Astrocyte (in vitro differentiated cells and primary cell): ENCODE data around the gene SH3BP5L. TPM values are rescaled to one million over a fixed set of nuclear protein-coding genes. Genes with fewer than 3 reads are reported as not detected.

ENCODE experiments used
- DNase-seq: peaks from one replicate; pipeline ENCODE4 v3.0.0-alpha.2; 2010; ENCODE audit warnings: low read depth
- FAIRE-seq: peaks from 2 replicates; lab custom pipeline; 2011; peaks lifted over from hg19 to GRCh38; lab: Jason Lieb, UNC
- H2AFZ ChIP-seq: 2 replicates; pipeline ENCODE4 v1.6.0; 2012; ENCODE audit warnings: low read depth, low read length, inconsistent platforms
- H3K27ac ChIP-seq: 2 replicates; pipeline ENCODE4 v1.5.1; 2011; ENCODE audit warnings: low read depth, low read length, inconsistent platforms
- H3K27me3 ChIP-seq: 2 replicates; pipeline ENCODE4 v1.6.0; 2011; ENCODE audit warnings: low read length, inconsistent platforms; ENCODE audit not compliant: insufficient read depth
- H3K36me3 ChIP-seq: 2 replicates; pipeline ENCODE4 v1.5.1; 2011; ENCODE audit warnings: low read length, inconsistent platforms; ENCODE audit not compliant: insufficient read depth
- H3K4me1 ChIP-seq: 2 replicates; pipeline ENCODE4 v1.5.1; 2011; ENCODE audit warnings: low read length, inconsistent platforms; ENCODE audit not compliant: insufficient read depth
- H3K4me2 ChIP-seq: 2 replicates; pipeline ENCODE4 v1.6.0; 2012; ENCODE audit warnings: low read length, inconsistent platforms
- H3K4me3 ChIP-seq: 2 replicates; pipeline ENCODE4 v1.5.1; 2011; ENCODE audit warnings: low read depth, mild to moderate bottlenecking, low read length, inconsistent platforms; ENCODE audit not compliant: insufficient read depth
- H3K79me2 ChIP-seq: 2 replicates; pipeline ENCODE4 v1.6.0; 2012; ENCODE audit warnings: mild to moderate bottlenecking, low read length, inconsistent platforms; ENCODE audit not compliant: insufficient read depth
- H3K9ac ChIP-seq: 2 replicates; pipeline ENCODE4 v1.6.0; 2012; ENCODE audit warnings: mild to moderate bottlenecking, low read length, inconsistent platforms
- H3K9me3 ChIP-seq: 2 replicates; pipeline ENCODE4 v1.5.1; 2012; ENCODE audit warnings: low read depth, mild to moderate bottlenecking, low read length, inconsistent platforms; ENCODE audit not compliant: insufficient read depth
- H4K20me1 ChIP-seq: 2 replicates; pipeline ENCODE4 v1.6.0; 2012; ENCODE audit warnings: low read length, inconsistent platforms; ENCODE audit not compliant: insufficient read depth
- H3K27ac Mint-ChIP-seq: one replicate; pipeline ENCODE4 v1.8.0; 2021; ENCODE audit warnings: mild to moderate bottlenecking, mixed read lengths; ENCODE audit not compliant: unreplicated experiment
- H3K27me3 Mint-ChIP-seq: one replicate; pipeline ENCODE4 v1.8.0; 2021; ENCODE audit warnings: low read depth, mixed read lengths; ENCODE audit not compliant: unreplicated experiment
- H3K36me3 Mint-ChIP-seq: one replicate; pipeline ENCODE4 v1.8.0; 2021; ENCODE audit warnings: low read depth, mixed read lengths; ENCODE audit not compliant: unreplicated experiment
- H3K4me1 Mint-ChIP-seq: one replicate; pipeline ENCODE4 v1.8.0; 2021; ENCODE audit warnings: low read depth, mixed read lengths; ENCODE audit not compliant: unreplicated experiment
- H3K4me3 Mint-ChIP-seq: one replicate; pipeline ENCODE4 v1.8.0; 2021; ENCODE audit warnings: mild to moderate bottlenecking, moderate library complexity, mixed read lengths; ENCODE audit not compliant: unreplicated experiment
- H3K9me3 Mint-ChIP-seq: one replicate; pipeline ENCODE4 v1.8.0; 2021; ENCODE audit warnings: mild to moderate bottlenecking, mixed read lengths; ENCODE audit not compliant: unreplicated experiment
- EZH2 ChIP-seq: IDR thresholded peaks from 2 replicates; pipeline ENCODE4 v1.6.1; 2012; ENCODE audit warnings: mild to moderate bottlenecking, low read length, inconsistent platforms; ENCODE audit not compliant: insufficient read depth
- total RNA-seq: library from RNA; stranded (reverse); gene quantifications from 2 replicates; pipeline ENCODE4 v1.2.1, GENCODE V29; 2021
- TF ChIP-seq, protein P1 (sequence below): IDR thresholded peaks from 2 replicates; pipeline ENCODE4 v1.5.1; 2011; ENCODE audit warnings: low read depth, mild to moderate bottlenecking, inconsistent platforms, low read length, moderate library complexity; ENCODE audit not compliant: insufficient read depth

SH3BP5L gene
- total RNA-seq, 1 donor from 2014 or later: 37.7 TPM

DNA sequence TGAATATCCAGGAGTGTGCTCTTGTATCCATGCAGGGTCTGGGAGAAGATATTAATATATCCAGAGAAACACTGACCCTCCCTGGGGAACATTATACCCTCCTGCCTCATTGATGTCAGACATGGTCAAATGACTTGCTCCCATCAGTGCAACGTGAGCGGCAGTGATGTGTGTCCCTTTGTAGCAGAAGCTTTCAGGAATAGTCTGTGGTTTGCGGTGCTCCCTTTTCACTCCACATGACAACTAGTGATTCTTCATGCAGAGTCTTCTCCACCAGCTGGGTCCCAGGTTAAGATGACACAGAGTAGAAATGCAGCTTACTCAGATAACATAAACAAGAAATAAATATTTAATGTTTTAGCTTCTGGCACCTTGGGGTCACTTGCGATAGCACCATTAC is 38.3 kb downstream of the SH3BP5L start:
- H3K9me3 Mint-ChIP-seq: peaks cover 8% of the 10 kb centered on the region
- H3K9ac ChIP-seq: no peak overlapping the region
- H3K4me1 Mint-ChIP-seq: no peaks in the 10 kb centered on the region
- no peaks in the 10 kb centered on the region for H3K36me3 ChIP-seq
- H3K4me3 Mint-ChIP-seq: no peak overlapping the region
- H3K27ac Mint-ChIP-seq: no peak overlapping the region
- H3K4me2 ChIP-seq: no peak overlapping the region
- H4K20me1 ChIP-seq: no peaks in the 10 kb centered on the region
- H3K27me3 Mint-ChIP-seq: peaks cover 3% of the 10 kb centered on the region
- no peaks in the 10 kb centered on the region for H3K9me3 ChIP-seq
- no peak overlapping the region for H3K4me3 ChIP-seq
- no peak for FAIRE-seq
- no peak overlapping the region for H3K27ac ChIP-seq
- no peak overlapping the region for H2AFZ ChIP-seq
- no peak for DNase-seq
- no peaks in the 10 kb centered on the region for H3K36me3 Mint-ChIP-seq
- no peaks in the 10 kb centered on the region for H3K4me1 ChIP-seq
- no peaks in the 10 kb centered on the region for H3K79me2 ChIP-seq
- no peak for TF ChIP-seq EZH2
- TF ChIP-seq, protein P1, sequence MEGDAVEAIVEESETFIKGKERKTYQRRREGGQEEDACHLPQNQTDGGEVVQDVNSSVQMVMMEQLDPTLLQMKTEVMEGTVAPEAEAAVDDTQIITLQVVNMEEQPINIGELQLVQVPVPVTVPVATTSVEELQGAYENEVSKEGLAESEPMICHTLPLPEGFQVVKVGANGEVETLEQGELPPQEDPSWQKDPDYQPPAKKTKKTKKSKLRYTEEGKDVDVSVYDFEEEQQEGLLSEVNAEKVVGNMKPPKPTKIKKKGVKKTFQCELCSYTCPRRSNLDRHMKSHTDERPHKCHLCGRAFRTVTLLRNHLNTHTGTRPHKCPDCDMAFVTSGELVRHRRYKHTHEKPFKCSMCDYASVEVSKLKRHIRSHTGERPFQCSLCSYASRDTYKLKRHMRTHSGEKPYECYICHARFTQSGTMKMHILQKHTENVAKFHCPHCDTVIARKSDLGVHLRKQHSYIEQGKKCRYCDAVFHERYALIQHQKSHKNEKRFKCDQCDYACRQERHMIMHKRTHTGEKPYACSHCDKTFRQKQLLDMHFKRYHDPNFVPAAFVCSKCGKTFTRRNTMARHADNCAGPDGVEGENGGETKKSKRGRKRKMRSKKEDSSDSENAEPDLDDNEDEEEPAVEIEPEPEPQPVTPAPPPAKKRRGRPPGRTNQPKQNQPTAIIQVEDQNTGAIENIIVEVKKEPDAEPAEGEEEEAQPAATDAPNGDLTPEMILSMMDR: no peak
- H3K27me3 ChIP-seq: no peaks in the 10 kb centered on the region

DNA sequence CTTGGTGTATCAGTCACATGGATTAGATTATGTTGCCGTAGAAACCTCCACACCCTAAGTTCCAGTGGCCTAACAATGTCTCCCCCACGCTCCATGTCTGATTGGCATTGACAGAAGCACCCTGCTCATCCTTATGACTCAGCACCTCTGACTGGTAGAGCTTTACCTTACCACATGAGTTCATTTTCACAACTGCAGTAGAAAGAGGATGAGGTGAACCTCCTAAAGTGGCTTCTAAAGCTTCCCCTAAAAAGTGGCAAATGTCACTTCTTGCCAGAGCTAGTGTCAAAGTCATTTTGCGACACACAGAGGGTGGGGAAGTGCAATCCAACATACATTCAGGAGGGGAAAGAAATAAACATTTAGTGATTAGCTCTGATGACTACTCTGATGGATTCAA is 39.6 kb downstream of the SH3BP5L start:
- Mint-ChIP-seq H3K4me1 (no peaks in the 10 kb centered on the region), H3K27me3 (peaks cover 3% of the 10 kb centered on the region), H3K9me3 (peaks cover 11% of the 10 kb centered on the region), H3K36me3 (no peaks in the 10 kb centered on the region), H3K27ac (no peak overlapping the region), H3K4me3 (no peak overlapping the region)
- TF ChIP-seq, protein P1: no peak
- no peak for TF ChIP-seq EZH2
- H3K4me1 ChIP-seq: no peaks in the 10 kb centered on the region
- no peak overlapping the region for H3K9ac ChIP-seq
- no peaks in the 10 kb centered on the region for H4K20me1 ChIP-seq
- no peak overlapping the region for H3K4me2 ChIP-seq
- no peaks in the 10 kb centered on the region for H3K79me2 ChIP-seq
- DNase-seq (no peak), FAIRE-seq (no peak)
- no peaks in the 10 kb centered on the region for H3K36me3 ChIP-seq
- no peak overlapping the region for H3K27ac ChIP-seq
- H2AFZ ChIP-seq: no peak overlapping the region
- H3K4me3 ChIP-seq: no peak overlapping the region
- H3K27me3 ChIP-seq: no peaks in the 10 kb centered on the region
- H3K9me3 ChIP-seq: no peaks in the 10 kb centered on the region

DNA sequence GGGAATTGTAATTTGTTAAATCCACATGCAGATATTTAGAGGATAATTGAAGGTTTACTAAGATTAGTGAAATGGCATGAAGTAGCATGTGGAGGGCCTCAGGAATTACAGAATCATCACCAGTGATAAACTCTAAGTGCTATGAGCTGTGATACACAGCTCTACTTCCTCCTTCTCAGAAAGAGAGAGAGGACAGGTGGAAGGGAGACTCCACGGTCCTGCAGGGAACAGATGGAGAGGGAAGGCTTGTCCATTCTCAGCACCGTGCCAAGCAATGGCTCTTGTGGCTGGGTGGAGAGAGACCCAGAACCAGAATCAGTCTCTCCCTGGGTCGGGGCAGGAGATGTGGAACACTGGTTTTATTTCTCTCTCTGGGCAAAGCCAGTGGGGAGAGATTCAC is 42.3 kb downstream of the SH3BP5L start:
- no peak overlapping the region for H3K4me2 ChIP-seq
- no peaks in the 10 kb centered on the region for H3K4me1 Mint-ChIP-seq
- no peak overlapping the region for H2AFZ ChIP-seq
- peaks cover 3% of the 10 kb centered on the region for H3K27me3 Mint-ChIP-seq
- no peaks in the 10 kb centered on the region for H3K36me3 Mint-ChIP-seq
- no peak overlapping the region for H3K4me3 Mint-ChIP-seq
- H3K9me3 ChIP-seq: no peaks in the 10 kb centered on the region
- H4K20me1 ChIP-seq: no peaks in the 10 kb centered on the region
- no peaks in the 10 kb centered on the region for H3K79me2 ChIP-seq
- H3K9me3 Mint-ChIP-seq: peaks cover 17% of the 10 kb centered on the region
- no peak overlapping the region for H3K27ac ChIP-seq
- no peak overlapping the region for H3K4me3 ChIP-seq
- FAIRE-seq (no peak), DNase-seq (no peak)
- H3K27me3 ChIP-seq: no peaks in the 10 kb centered on the region
- no peaks in the 10 kb centered on the region for H3K4me1 ChIP-seq
- no peak overlapping the region for H3K27ac Mint-ChIP-seq
- no peak overlapping the region for H3K9ac ChIP-seq
- H3K36me3 ChIP-seq: no peaks in the 10 kb centered on the region
- TF ChIP-seq, protein P1: no peak
- TF ChIP-seq EZH2: no peak
